Activated CD4-positive, alpha-beta T cell treated with anti-CD3 and anti-CD28 coated beads, Interleukin-2, Interleukin-6, amounts not matched to agents 100 ng/mL and 50 ng/mL, durations not matched to agents 16 hours and 8 hours (primary cell): ENCODE results near the gene RCCD1.

Experiments used
- DNase-seq: peaks from one replicate; pipeline ENCODE4 v3.0.0-alpha.2; 2020

Gene RCCD1

GRCh38 chr15:90972133-90972532 lies 17.4 kb downstream of the RCCD1 start:
- no peak for DNase-seq

- DNase-seq = no peak
Measured at GRCh38 chr15:90974216-90974615, 19.5 kb downstream of the RCCD1 start.

- no peak for DNase-seq
Measured at GRCh38 chr15:90979582-90979981, 24.9 kb downstream of the RCCD1 start.

GRCh38 chr15:90981681-90982080 lies 27.0 kb downstream of the RCCD1 start:
- no peak for DNase-seq

- peak; percentile 47 for DNase-seq
Measured at GRCh38 chr15:90982135-90982534, 27.5 kb downstream of the RCCD1 start.

GRCh38 chr15:90986790-90987507 lies 32.3 kb downstream of the RCCD1 start:
- peak; percentile 19 for DNase-seq

- no peak for DNase-seq
Measured at GRCh38 chr15:90987561-90988141, 33.0 kb downstream of the RCCD1 start.

- DNase-seq = no peak
Measured at GRCh38 chr15:90988296-90988695, 33.6 kb downstream of the RCCD1 start.

GRCh38 chr15:90989040-90989768 lies 34.5 kb downstream of the RCCD1 start:
- no peak for DNase-seq

GRCh38 chr15:90990446-90990845 lies 35.8 kb downstream of the RCCD1 start:
- no peak for DNase-seq

- no peak for DNase-seq
Measured at GRCh38 chr15:90991587-90992285, 37.1 kb downstream of the RCCD1 start.

GRCh38 chr15:90994059-90994416 lies 39.4 kb downstream of the RCCD1 start:
- DNase-seq = no peak

- peak; percentile 99 for DNase-seq
Measured at GRCh38 chr15:90994417-90995311, 40.0 kb downstream of the RCCD1 start, which contains the start of gene PRC1. PRC1 (minus strand) TSS chr15:90994535; CDS start chr15:90994417, 118 bp downstream.

- no peak for DNase-seq
Measured at GRCh38 chr15:90998737-90999136, 44.1 kb downstream of the RCCD1 start.

GRCh38 chr15:91001209-91001608 lies 46.5 kb downstream of the RCCD1 start:
- DNase-seq = no peak

- no peak for DNase-seq
Measured at GRCh38 chr15:91007266-91007665, 52.6 kb downstream of the RCCD1 start.
